Transverse colon (tissue), 4 donors: Measurements from ENCODE around the gene SLX4.

Experiments
- POLR2AphosphoS5 ChIP-seq, 3 donors: sonication (generic); formaldehyde crosslinking; IDR thresholded peaks; one replicate each; pipeline ENCODE4 v1.6.1; 2016; ENCODE audit warnings: antibody characterized with exemption in 3 of 3
- TF ChIP-seq, protein P1 (sequence below), 5 experiments: fragments of 200-600 bp in 3 of 5; fragments of 450-650 bp in 2 of 5; sonication (generic) in 3 of 5; IDR thresholded peaks; 1 replicate in 2 of 5; 2 replicates in 3 of 5; pipeline ENCODE4 v1.5.1; 2016 to 2017; ENCODE audit warnings: antibody characterized with exemption in 5 of 5, inconsistent platforms in 3 of 5, mild to moderate bottlenecking in 2 of 5, moderate library complexity in 1 of 5

GRCh38 chr16:3578121-3578520, 33.3 kb downstream of the SLX4 start:
- TF ChIP-seq, protein P1, sequence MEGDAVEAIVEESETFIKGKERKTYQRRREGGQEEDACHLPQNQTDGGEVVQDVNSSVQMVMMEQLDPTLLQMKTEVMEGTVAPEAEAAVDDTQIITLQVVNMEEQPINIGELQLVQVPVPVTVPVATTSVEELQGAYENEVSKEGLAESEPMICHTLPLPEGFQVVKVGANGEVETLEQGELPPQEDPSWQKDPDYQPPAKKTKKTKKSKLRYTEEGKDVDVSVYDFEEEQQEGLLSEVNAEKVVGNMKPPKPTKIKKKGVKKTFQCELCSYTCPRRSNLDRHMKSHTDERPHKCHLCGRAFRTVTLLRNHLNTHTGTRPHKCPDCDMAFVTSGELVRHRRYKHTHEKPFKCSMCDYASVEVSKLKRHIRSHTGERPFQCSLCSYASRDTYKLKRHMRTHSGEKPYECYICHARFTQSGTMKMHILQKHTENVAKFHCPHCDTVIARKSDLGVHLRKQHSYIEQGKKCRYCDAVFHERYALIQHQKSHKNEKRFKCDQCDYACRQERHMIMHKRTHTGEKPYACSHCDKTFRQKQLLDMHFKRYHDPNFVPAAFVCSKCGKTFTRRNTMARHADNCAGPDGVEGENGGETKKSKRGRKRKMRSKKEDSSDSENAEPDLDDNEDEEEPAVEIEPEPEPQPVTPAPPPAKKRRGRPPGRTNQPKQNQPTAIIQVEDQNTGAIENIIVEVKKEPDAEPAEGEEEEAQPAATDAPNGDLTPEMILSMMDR (IDR thresholded peaks at IDR 0.05): no peak
- TF ChIP-seq POLR2AphosphoS5 (IDR thresholded peaks at IDR 0.05): no peak
